ENCODE data around the gene FFAR2. TPM values are rescaled to one million over a fixed set of nuclear protein-coding genes. Genes with fewer than 3 reads are reported as not detected.

Gene FFAR2
- total RNA-seq, 1 donor: 0.54 TPM

DNA sequence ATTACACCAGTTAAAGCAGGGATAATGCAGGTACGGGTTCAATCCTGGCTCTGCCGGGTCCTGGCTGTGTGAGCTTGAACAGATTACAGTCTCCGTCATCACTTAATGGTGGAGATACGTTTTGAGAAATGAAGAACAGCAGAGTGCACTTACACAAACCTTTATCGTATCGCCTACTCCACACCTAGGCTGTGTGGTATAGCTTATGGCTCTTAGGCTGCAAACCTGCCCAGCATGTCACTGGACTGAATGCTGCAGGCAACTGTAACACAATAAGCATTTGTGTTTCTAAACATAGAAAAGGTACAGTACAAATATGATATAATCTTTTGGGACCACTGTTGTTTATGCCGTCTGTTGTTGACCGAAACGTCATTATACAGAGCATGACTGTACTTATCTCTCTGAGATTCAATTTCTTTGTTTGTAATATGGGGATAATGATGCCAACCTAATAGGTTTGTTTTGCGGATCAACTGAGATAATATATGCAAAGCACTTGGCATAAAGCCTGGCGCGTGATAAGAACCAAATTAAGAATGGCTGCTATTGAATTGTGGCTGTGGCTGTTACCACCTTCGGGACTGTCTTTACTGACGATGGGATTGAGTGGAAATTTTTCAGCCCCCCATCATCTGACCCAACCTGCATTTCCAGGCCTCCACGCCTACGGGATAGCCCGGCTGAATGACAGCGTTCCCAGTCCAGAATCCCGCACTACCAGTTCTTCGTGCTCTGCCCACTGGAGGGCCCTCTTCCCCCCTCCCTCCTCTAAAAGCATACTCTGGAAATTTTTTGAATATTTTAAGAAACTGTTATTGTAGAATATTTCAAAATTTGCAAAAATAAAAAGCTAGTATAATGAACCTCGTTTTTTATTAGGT, 31.0 kb downstream of the FFAR2 start:
- DNase-seq (ENCODE audit: low read depth in 2 of 3, low spot score in 2 of 3): no peak

DNA sequence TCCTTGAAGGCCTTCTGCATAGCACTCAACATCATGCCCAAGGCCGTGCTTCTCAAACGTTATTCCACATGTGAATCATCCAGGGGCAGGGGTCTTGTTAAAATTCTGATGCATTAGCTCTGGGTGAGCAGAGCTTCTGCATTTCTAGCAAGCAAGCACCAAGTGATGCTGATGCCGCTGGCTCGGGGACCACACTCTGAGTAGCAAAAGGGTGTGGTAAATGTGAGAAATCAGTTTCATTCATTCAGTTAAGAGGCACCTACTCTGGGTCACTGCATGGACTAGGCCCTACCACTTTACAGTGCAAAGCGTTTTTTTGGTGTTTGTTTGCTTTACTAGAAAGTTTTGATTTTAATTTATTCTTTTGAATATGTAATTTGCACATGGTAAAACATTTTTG, 35.0 kb downstream of the FFAR2 start:
- no peak for DNase-seq (ENCODE audit: low read depth in 2 of 3, low spot score in 2 of 3)

GRCh38 chr19:35484252-35485036, 36.4 kb downstream of the FFAR2 start:
- DNase-seq (ENCODE audit: low read depth in 2 of 3, low spot score in 2 of 3): no peak

DNA sequence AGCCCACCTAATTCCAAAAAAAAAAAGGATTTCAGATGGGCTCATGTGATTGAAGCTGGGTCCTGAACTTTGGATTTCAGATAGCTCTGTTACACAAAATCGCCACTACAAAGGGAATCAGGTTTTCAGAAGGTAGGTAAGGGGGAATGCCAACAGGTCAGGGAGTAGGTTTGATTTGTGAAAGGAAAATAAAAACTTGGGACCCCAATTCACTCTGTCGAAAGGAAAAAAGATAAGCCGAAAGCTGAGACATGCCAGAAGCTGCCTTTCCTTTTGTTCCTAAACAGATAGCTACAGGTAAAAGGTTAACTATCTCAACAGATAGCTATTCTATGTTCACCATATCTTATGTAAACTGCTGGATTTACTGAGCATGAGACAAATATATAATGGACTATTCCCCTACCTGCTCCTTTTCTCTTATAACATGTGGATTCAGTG, 38.2 kb downstream of the FFAR2 start:
- DNase-seq (ENCODE audit: low read depth in 2 of 3, low spot score in 2 of 3): no peak

DNA sequence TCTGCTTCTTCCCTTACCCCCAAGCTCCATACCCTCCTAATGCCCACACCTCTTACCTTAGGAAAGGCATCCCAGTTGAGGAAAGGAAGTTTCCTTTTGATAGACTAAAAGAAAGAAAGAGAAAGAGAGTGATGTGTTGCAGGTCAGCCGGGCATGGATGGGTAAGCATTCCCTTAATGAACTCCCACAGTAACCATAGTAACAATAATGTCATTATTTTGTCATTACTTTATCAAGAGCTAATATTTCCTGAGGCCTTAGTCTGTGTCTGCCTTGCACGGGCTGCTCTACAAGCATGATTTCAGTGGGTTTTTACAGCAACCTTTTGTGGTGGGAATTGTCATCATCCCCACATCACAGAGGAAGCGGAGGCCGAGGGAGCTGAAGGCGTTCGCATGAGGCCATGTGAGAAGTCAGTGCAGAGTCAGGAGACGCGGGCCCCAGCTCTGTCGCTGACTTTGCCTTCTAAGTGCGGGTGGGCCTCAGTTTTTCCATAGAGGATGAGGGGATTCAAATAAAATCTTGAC, 39.7 kb downstream of the FFAR2 start:
- no peak for DNase-seq (ENCODE audit: low read depth in 2 of 3, low spot score in 2 of 3)

GRCh38 chr19:35488677-35489076, 40.6 kb downstream of the FFAR2 start:
- DNase-seq (ENCODE audit: low read depth in 2 of 3, low spot score in 2 of 3): no peak

GRCh38 chr19:35490364-35490763, 42.3 kb downstream of the FFAR2 start, which contains the start of gene KRTDAP:
Gene KRTDAP, minus strand, starts transcription at chr19:35490464. Its CDS starts 22 bp downstream, at chr19:35490442.
- no peak for DNase-seq (ENCODE audit: low read depth in 2 of 3, low spot score in 2 of 3)

DNA sequence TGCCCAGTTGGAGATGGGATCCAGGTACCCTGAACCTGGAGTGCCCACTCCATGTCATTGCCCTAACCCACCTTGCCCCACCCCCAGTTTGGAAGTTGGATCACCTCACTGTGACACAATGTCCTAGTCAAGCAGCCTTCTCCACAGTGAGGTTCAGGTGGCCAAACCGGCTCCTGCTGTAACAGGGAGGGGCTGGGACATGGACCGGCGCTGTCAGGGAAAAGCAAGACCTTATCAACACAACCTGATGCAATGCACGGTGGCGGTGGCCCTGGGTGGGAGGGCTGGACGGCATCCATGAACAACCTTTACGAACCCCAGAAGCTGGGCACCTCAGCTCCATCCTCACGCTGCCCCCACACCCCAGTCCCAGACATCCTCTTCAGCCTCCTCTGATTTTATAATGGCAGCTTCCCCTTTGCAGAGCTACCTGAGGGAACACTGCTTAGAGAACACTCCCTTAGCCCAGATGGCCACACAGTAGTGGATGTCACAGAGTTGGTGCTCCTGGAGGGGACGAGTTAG, 43.8 kb downstream of the FFAR2 start:
- DNase-seq (ENCODE audit: low read depth in 2 of 3, low spot score in 2 of 3): no peak

GRCh38 chr19:35493971-35494370, 45.9 kb downstream of the FFAR2 start:
- DNase-seq (ENCODE audit: low read depth in 2 of 3, low spot score in 2 of 3): no peak

DNA sequence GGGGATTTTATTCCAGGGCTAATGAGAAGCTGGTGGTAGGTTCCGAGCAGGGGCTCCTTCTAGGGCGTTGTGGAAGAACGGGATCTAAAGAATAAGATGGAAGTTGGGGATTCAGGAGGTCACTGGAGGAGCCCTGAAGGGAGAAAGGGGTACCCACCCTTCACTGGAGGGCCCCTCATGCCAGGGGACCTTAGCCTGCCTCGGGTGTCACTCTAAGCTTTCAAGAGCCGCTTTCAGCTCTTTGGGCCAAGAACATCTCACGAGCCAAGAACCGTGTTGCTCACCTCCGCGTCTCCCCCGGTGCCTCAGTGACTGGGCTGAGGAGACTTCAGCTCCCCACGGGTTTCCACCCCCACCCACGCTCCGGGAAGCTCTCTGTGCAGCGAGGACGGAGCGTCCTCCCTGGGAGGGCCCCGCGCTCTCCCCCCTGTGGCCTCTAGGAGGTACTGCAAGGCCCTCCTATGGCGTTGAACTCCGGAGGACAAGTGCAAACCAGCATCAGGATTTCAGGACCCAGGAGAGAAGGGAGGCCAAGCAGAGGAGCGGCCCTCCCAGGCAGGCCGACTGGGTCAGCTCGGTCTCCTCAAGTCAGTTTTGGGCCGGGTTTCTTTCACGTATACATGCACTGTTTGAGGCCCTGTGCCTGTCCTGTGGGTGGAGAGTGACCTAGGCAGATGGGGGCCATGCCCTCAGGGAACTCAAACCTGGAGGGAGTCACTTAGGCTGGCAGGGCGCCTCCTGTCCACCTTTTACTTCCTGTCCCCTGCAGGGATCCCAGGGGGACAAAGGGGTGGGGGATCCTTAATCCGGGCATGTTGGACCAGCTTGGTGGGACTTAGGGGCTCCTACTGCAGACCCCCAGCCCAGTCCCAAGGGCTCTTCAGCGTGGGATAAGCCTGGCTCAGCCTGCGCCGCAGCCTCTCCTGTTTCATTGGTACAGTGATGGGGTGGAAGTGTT, 47.3 kb downstream of the FFAR2 start:
- peak; percentile 39 to 72 (median 66) for DNase-seq (ENCODE audit: low read depth in 2 of 3, low spot score in 2 of 3)

GRCh38 chr19:35497406-35497805, 49.3 kb downstream of the FFAR2 start:
- DNase-seq (ENCODE audit: low read depth in 2 of 3, low spot score in 2 of 3): no peak

- DNase-seq (ENCODE audit: low read depth in 2 of 3, low spot score in 2 of 3): no peak
Observed at GRCh38 chr19:35498220-35498619, 50.2 kb downstream of the FFAR2 start.

DNA sequence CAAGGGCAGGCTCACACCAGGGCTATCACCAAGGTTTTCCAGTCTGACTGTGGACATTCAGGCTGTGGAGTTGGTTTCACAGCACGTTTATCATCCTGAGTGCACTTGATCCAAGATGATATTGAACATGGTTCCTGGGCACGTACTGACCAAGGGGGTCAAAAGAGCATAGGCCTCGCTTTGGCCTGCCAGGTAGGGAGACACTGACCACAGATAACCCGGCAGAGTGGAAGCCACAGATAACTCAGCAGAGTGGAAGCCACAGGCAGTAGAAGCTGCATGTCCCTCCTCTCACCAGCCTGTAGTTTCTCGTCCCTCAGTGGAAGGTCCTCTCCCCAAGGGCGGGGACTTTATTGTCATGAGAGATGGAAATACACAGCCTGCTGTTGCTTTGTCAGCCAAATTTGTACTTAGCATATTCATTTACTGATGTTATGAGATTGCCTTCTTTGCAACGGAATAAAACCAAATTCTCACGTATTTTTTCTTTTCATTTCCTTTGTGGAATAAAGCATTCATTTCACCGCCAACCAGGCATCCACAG, 51.0 kb downstream of the FFAR2 start:
- DNase-seq (ENCODE audit: low read depth in 2 of 3, low spot score in 2 of 3): no peak

DNA sequence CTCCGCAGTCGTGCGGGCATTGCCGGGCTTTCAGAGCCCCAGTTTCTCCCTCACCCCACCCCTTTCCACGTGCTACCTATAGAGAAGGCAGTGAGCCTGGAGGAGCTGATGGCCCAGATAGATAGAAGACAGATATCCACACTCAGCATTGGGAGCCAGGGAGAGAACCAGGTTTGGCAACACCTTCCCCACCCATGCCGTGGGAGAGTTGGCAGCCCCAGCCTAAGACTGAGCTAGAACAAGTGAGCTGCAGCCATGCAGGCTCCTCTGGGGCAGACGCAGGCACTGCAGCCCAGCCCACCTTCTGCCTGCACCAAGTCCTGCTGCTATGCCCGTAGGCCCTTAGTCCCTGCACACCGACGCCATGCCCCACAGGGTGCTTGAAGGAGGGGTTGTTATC, 52.6 kb downstream of the FFAR2 start:
- DNase-seq (ENCODE audit: low read depth in 2 of 3, low spot score in 2 of 3): no peak

Small RNAs within 50 kb of the gene (small RNA-seq; reads per million reads assigned to genes)
- not detected for gene RN7SL491P

Other genes starting within 250 kb of the FFAR2 start
- gene FAM187B, start 219.5 kb upstream of the FFAR2 start, total RNA-seq: not detected
- 14.3 TPM for gene LSR, start 199.3 kb upstream of the FFAR2 start, total RNA-seq
- 160 TPM for gene USF2, start 179.3 kb upstream of the FFAR2 start, total RNA-seq
- gene HAMP, start 165.7 kb upstream of the FFAR2 start, total RNA-seq: 0.27 TPM
- 0.27 TPM for gene MAG, start 156.1 kb upstream of the FFAR2 start, total RNA-seq
- gene CD22, start 119.1 kb upstream of the FFAR2 start, total RNA-seq: 11.0 TPM
- 0.27 TPM for gene FFAR1, start 100.4 kb upstream of the FFAR2 start, total RNA-seq
- 0.54 TPM for gene FFAR3, start 89.8 kb upstream of the FFAR2 start, total RNA-seq
- gene GPR42, start 77.2 kb upstream of the FFAR2 start, total RNA-seq: not detected
- not detected for gene KRTDAP, start 42.2 kb downstream of the FFAR2 start, total RNA-seq
- 1.6 TPM for gene DMKN, start 65.4 kb downstream of the FFAR2 start, total RNA-seq
- gene SBSN, start 80.1 kb downstream of the FFAR2 start, total RNA-seq: not detected
- gene GAPDHS, start 85.2 kb downstream of the FFAR2 start, total RNA-seq: not detected
- 71.9 TPM for gene TMEM147, start 97.4 kb downstream of the FFAR2 start, total RNA-seq
- not detected for gene ATP4A, start 115.4 kb downstream of the FFAR2 start, total RNA-seq
- gene PMIS2, start 137.9 kb downstream of the FFAR2 start, total RNA-seq: not detected
- 23.4 TPM for gene HAUS5, start 164.5 kb downstream of the FFAR2 start, total RNA-seq
- gene RBM42, start 180.8 kb downstream of the FFAR2 start, total RNA-seq: 47.7 TPM
- gene ETV2, start 193.5 kb downstream of the FFAR2 start, total RNA-seq: 1.1 TPM
- gene COX6B1, start 200.1 kb downstream of the FFAR2 start, total RNA-seq: 399 TPM
- not detected for gene UPK1A, start 218.3 kb downstream of the FFAR2 start, total RNA-seq